Omental fat pad (tissue), 4 donors: ENCODE results near the gene ABR. TPM values are rescaled to one million over a fixed set of nuclear protein-coding genes. Genes with fewer than 3 reads are reported as not detected.
A peak's percentile ranks its signal among the peaks of the same experiment; 100 is the strongest.
"Not testable (repeated sequence)": the region's sequence is repeated elsewhere in the genome, so short reads cannot be mapped to it uniquely, and the experiment has no call there.

Source experiments
- ATAC-seq: fragments of 150-250 bp; one replicate; pipeline ENCODE4 v1.9.1; 2016; ENCODE audit warnings: mild to moderate bottlenecking, moderate library complexity; ENCODE audit not compliant: low FRiP score
- DNase-seq: peaks from one replicate; pipeline ENCODE4 v3.0.0-alpha.2; 2019; ENCODE audit warnings: low spot score
- total RNA-seq, 4 donors: library from RNA; depleted of rRNA; stranded (reverse); fragments of >200 nt; gene quantifications; one replicate each; pipeline ENCODE4 v1.1.0, GENCODE V29; 2016
- TF ChIP-seq, protein P1 (sequence below), 3 donors: fragments of 450-650 bp; IDR thresholded peaks; one replicate each; pipeline ENCODE4 v1.5.1; 2016 to 2017; ENCODE audit warnings: antibody characterized with exemption in 3 of 3, mild to moderate bottlenecking in 3 of 3, moderate library complexity in 2 of 3

Gene ABR
- total RNA-seq, 4 donors from 2014 or later, result 51.1 to 92.1 (median 75.8) TPM

- TF ChIP-seq, protein P1, sequence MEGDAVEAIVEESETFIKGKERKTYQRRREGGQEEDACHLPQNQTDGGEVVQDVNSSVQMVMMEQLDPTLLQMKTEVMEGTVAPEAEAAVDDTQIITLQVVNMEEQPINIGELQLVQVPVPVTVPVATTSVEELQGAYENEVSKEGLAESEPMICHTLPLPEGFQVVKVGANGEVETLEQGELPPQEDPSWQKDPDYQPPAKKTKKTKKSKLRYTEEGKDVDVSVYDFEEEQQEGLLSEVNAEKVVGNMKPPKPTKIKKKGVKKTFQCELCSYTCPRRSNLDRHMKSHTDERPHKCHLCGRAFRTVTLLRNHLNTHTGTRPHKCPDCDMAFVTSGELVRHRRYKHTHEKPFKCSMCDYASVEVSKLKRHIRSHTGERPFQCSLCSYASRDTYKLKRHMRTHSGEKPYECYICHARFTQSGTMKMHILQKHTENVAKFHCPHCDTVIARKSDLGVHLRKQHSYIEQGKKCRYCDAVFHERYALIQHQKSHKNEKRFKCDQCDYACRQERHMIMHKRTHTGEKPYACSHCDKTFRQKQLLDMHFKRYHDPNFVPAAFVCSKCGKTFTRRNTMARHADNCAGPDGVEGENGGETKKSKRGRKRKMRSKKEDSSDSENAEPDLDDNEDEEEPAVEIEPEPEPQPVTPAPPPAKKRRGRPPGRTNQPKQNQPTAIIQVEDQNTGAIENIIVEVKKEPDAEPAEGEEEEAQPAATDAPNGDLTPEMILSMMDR (IDR thresholded peaks at IDR 0.05), result no peak
- no peak for DNase-seq
- no peak for ATAC-seq
Observed at GRCh38 chr17:1053661-1054360, 126.0 kb downstream of the ABR start.

DNA sequence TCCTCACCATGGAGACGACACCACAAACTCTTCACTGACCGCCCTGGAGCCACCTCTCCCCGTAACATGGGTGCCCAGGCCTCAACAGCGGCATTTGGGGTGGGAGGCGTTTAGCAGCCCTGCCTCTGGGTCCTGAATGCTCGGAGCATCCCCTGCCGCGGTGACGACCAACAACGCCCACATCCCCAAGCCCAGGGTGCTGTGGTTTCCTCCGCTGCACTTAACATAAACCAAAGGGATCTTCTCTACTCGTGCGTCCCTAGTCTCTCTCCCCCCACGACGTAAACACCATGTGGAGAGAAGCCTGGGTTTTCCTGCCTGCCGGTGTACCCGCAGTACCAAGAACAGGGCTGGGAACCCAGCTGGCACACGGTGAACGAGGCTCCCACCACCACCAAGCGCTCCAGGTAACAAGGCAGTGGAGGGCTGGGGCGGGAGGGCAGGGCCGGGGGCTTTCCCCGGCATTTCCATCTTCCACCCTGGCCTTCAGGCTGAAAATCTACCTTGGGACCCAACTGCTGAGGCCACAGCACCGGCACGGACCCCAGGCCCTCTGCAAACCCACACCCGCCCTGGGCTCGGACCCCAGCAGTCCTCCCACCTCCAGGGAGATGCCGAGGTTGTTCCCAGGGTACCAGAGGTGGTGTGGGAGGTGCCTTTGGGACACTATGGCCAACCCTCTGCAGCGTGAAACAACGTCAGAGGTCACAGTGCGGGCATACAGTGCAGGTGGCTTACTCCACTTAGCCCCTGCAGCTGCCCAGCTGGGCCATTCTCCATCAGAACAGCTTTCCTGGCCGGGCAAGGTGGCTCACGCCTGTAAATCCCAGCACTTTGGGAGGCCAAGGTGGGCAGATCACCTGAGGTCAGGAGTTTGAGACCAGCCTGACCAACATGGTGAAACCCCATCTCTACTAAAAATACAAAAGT, 128.5 kb downstream of the ABR start:
- TF ChIP-seq, protein P1 (IDR thresholded peaks at IDR 0.05), result no peak
- DNase-seq (no peak), ATAC-seq (no peak)

DNA sequence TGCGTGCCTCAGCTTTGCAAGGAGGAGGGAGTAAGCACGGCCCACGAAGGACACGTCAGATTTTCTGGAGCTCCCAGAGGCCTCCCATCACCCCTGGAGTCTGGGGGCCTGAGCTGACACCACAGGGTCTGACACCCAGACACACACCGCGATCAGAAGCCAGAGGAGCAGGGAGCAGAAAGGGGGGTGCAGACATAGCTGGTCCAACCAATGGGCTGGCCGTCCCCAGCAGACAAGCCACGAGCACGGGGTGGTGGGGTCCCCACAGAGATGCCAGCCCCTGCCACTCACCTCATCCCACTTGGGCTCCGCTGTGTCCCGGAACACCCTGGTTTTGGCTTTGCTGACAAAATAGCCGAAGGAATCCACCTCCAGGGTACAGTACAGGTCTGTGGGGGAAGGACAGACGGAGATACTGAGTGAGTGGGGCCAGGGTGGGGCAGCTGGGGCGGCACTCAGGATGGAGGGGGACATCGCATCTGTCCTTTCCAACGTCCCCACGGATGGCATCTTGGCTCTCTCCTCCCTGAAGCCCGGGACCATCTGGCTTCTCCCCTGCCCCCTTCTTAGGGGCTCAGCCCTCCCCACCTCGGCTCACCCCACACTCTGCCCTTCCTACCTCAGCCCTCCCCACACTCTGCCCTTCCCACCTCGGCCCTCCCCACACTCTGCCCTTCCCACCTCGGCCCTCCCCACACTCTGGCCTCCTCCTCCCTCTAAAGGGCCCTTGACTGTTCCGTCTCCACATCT, 129.4 kb downstream of the ABR start:
- peak; percentile 4 for ATAC-seq
- TF ChIP-seq, protein P1 (IDR thresholded peaks at IDR 0.05), result no peak
- no peak for DNase-seq

DNA sequence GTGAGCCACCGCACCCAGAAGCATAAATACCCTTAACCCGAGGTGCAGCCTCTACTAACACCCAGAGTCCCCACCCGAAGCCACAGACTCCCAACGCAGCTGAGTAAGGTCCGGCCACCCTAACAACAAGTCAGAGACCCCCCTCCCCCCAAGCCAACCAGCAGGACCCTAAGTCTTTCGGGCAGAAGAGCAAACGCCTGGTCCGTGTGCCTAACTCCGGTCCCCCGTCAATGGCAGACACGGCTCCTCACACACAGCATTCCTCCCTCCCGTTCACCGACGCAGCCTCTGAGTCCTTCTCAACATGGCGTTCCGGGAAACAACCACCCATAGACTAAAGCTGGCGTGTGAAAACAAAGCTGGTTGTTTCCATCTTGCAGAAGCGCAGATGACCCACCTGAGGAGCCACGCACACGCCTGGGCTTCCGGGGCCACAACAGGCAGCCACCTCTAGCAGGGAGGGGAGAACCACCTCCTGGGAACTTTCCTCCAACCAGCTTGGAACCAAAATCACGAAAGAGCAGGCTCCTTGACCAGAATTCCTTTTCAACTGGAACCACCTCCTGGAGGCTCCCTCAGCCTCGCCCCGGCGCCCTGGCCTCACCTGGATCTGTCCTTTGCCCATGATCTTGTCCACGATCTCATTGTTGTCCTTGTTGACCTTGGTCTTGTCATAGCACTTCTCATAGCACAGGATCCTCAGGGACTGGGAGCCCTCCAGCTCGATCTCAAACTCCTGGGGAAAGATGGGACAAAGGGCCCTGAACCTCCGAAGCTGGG, 130.1 kb downstream of the ABR start:
- ATAC-seq (no peak), DNase-seq (no peak)
- TF ChIP-seq, protein P1 (IDR thresholded peaks at IDR 0.05), result no peak

- ATAC-seq, DNase-seq: not testable (repeated sequence)
Observed at GRCh38 chr17:1048516-1049115, 131.2 kb downstream of the ABR start.

DNA sequence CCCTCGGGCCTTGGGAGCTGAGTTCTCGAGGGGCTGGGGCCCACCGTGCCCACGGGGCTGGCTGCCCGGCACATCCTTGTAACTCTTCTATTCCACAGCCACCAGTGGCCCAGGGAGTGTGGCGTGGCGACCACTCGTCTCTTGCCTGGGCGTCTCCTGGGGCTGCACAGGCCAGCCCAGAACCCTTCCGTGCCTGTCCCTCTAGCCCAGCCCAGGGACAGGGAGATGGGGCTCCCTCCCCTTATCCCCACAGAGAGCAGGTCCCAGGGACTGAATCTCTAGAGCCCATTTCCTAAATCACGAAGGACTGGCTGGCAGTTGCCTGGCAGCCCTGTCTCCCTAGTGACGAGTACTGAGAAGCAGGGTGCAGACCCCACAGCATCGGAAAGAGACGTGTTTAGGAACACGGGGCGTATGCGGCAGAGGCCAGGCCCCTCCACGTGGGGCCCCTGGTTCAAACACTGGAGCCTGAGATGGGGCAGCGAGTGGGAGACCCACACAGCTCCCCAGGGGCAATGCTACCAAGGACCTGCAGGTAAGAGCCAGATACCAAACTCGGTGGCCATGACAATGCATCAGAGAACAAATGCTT, 131.8 kb downstream of the ABR start:
- no peak for DNase-seq
- no peak for ATAC-seq
- TF ChIP-seq, protein P1 (IDR thresholded peaks at IDR 0.05), result no peak
